Measurements from ENCODE around the gene PPIA.
"Not testable (repeated sequence)": the region's sequence is repeated elsewhere in the genome, so short reads cannot be mapped to it uniquely, and the experiment has no call there.

The PPIA gene

GRCh38 chr7:44791278-44792219, 4.9 kb upstream of the PPIA start:
- no peak for DNase-seq

GRCh38 chr7:44793919-44794318, 2.6 kb upstream of the PPIA start:
- no peak for DNase-seq

GRCh38 chr7:44794331-44794730, 2.1 kb upstream of the PPIA start:
- DNase-seq, result no peak

GRCh38 chr7:44796034-44796503, 412 bp upstream of the PPIA start:
- no peak for DNase-seq

GRCh38 chr7:44797329-44798258, 1.1 kb downstream of the PPIA start:
- peak; percentile 79 to 81 for DNase-seq

GRCh38 chr7:44798649-44799305, 2.3 kb downstream of the PPIA start:
- no peak for DNase-seq

GRCh38 chr7:44799939-44800338, 3.5 kb downstream of the PPIA start:
- DNase-seq, result no peak

- no peak for DNase-seq
These were observed 5.4 kb downstream of the PPIA start for GRCh38 chr7:44801890-44802289.

GRCh38 chr7:44802418-44803025, 6.0 kb downstream of the PPIA start:
- no peak for DNase-seq

GRCh38 chr7:44803828-44804519, 7.5 kb downstream of the PPIA start:
- not testable (repeated sequence) for DNase-seq

- no peak for DNase-seq
These were observed 9.5 kb downstream of the PPIA start for GRCh38 chr7:44805950-44806349.

GRCh38 chr7:44808914-44809393, 12.5 kb downstream of the PPIA start:
- DNase-seq, result no peak

GRCh38 chr7:44811093-44811492, 14.6 kb downstream of the PPIA start:
- no peak for DNase-seq

GRCh38 chr7:44811571-44811970, 15.1 kb downstream of the PPIA start:
- no peak for DNase-seq

- no peak for DNase-seq
These were observed 18.4 kb downstream of the PPIA start for GRCh38 chr7:44814919-44815318.

- no peak for DNase-seq
These were observed 22.8 kb downstream of the PPIA start for GRCh38 chr7:44819292-44819691.

- no peak for DNase-seq
These were observed 26.8 kb downstream of the PPIA start for GRCh38 chr7:44823255-44823781.

- no peak for DNase-seq
These were observed 28.5 kb downstream of the PPIA start for GRCh38 chr7:44824894-44825526.

- DNase-seq, result no peak
These were observed 31.1 kb downstream of the PPIA start for GRCh38 chr7:44827567-44827966.

GRCh38 chr7:44838751-44839150, 42.3 kb downstream of the PPIA start:
- DNase-seq, result no peak

GRCh38 chr7:44842675-44843074, 46.2 kb downstream of the PPIA start:
- not testable (repeated sequence) for DNase-seq
